Measurements from ENCODE around the gene NEUROD2.

NEUROD2 gene

DNA sequence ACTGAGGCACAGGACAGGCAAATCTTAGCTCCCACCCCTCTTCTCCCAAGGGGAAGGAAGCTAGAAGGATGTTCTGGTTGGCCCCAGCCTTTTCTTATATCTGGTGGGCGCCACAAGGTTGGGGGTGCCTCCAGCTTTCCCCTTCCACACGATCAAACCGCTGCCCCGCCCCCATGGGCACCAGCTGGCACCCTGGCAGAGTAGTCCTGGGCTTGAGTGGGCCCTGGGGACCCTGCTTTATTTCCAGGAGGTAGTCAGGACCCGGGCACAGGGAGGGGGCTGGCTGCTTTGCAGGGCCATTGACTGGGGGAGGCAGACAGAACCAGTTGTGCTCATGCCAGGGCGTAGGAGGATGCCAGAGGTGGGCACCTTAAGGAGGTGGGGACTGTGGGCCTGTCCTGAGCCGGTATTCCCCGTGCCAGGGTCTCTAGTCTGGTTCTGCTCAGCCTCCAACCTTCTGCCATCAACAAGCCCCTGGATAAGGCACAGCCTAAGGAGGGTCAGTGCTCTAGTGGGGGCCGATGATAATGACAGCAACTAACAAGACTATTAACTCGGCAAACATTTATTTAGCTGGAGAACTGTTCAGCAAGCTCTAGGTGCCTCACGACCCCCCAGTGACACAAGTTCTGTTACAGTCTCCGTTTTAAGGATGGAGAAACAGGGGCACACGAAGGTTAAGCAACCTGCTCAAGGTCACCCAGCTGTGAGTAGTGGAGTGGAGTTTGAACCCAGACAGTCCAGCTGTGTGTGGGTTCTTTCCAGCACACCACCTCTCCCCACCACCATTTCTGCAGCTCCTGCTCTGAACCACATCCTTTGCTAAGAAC, 11.5 kb upstream of the NEUROD2 start:
- DNase-seq (ENCODE audit: low read depth in 2 of 2): no peak

DNA sequence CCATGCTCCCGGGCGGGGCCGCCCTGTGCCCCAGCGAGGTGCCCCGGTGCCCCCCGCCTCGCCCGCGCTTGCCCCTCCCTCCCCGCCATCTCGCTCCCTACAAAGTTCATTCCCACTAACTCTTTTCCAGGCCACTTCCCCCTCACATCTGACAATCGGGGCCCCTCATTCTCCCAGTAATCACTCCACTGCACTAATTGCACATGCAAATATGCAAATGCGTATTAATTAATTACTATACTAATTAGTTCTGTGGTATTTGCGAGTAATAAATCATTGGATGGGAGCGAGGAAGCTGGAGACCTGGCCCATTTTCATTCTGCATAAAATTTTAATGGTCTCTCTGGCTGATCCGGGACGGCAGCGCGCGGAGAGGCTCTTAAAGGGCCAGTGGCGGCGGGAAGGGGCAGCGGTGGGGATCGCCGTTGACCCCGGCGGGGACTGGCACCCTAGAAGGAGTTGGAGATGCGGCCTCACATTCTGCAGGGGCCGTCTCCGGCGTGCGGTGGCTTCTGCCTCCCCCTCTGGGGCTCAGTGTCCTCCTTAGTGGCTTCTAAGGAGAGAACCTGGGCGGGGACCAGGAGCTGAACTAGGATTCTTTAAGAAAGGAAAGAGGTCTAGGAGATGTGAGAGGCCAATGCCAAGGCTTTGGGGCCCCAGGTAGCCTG, 10.7 kb upstream of the NEUROD2 start:
- no peak for DNase-seq (ENCODE audit: low read depth in 2 of 2)

DNA sequence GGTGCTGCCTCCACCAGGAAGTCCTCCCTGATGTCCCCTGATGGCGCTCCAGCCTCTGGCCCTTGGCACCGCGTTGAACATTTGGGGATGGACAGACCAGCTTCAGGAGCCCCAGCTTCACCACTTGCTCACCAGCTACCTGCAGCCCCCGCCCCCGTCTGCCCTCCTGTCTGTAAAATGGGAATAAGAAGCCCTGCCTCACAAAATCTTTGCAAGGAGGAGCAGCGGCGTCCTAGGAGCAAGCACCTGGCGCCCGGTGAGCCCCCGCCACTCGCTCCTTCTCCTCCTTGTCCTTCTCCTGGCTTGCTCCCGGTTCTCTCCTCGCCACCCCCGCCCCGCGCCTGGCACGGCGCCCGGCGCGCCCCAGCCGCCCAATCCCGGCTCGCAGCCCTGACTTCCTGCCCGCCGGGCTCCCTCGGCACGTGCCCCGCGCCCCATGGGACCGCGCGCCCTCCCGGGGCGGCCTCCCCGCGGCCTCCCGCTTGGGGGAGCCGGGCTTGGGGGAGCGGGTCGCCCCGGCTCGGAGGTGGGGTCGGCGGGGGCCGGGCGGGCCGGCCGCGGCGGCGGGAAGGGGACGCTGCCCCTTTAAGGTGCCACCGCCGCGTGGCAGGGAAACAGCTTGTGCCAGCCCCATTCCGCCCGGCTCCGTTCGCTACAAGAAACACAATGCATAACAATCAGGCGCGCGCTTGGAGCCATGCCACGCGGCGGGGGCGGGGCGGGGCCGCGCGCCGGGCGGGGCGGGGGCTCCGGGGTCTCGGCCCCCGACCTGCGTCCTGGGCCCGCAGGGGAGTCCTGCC, 9.9 kb upstream of the NEUROD2 start:
- no peak for DNase-seq (ENCODE audit: low read depth in 2 of 2)

DNA sequence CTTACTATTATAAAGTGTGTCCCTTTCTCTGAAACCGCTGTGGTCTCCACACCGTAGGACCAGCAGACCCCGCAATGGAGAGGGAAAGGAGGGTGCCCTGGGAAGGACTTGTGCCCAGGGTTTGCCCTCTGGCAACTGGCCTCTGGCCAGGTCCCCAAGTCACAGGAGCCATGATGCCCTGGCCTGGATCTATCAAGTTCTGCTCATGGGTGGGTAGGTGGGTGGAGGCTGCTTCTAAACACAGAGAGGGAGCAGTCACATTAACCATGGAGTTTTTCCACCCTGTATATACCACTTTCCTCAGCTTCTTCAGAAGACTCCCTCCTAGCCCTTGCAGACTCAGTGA, 9.4 kb upstream of the NEUROD2 start:
- no peak for DNase-seq (ENCODE audit: low read depth in 2 of 2)

DNA sequence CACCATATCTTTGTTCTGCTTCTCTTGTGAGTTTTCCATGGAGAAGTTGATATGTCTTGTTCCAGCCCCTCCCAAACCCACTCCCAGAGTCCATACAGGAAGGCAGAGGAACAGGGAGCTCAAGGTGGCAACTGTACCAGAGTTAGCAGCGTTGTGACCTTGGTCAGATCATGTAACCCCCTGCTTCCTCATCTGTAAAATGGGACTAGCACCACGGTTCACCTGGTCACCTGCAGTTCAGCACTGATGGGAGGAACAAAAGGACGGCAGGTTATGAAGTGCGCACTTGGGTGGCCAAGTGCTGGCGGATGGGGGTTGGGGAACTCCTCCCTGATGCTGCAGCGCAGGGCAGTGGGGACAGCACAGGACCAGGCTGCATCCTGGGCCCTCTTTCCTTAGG, 7.7 kb upstream of the NEUROD2 start:
- DNase-seq (ENCODE audit: low read depth in 2 of 2): no peak

GRCh38 chr17:39614545-39615157, 6.9 kb upstream of the NEUROD2 start:
- no peak for DNase-seq (ENCODE audit: low read depth in 2 of 2)

DNA sequence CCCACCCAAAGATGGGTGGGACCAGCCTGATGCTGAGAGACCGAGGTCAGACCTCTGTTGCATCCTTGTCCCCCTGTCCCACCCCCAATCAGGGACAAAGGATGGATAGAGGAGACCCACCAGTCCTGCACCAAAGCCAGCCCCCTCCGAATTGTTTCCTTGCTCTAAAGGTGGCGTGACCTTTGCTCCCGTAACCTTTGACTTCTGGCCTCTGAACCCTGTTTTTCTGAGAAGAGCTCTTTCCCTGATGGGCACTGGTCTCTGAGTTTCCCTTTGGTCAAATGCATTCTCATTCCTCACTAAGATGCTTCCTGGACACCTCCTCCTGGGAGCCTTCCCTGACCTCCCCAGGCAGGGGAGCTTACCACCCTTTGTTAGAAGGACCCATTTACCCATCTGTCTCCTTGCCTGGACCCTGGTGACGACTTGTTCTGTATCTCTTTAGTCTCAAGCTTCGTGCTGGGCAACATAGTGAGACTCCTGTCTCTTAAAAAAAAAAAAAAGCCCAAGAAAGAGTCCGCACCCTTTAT, 5.3 kb upstream of the NEUROD2 start:
- DNase-seq (ENCODE audit: low read depth in 2 of 2): no peak

DNA sequence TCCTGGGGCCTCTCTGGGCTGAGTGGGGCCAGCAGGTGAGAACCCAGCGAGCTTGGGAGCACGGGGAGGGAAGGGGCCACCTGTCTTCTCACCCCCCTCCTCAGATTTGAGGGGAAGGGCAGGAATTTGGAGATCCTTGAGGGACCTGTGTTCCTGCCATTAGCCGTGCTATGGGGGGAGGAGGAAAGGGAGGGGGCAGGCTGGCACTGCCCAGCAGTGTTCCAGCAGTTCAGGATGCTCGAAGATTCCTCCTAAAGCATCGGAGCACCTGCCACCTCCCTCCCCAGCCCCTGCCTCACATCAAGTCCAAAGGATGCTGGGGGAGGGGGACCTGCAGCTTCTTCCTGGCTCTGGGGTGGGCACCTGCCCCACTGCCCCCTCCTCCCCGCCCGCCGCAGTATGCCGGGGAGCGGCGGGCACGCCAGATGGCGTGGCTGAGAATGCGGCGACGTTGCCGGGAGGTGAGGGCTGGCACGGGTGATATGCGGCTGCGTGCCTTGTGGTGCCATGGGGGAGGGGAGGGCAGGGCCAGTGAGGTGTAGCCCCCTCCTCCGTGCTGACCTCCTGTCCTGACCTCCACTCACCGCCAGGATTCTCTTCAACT, 4.7 kb upstream of the NEUROD2 start:
- no peak for DNase-seq (ENCODE audit: low read depth in 2 of 2)

DNA sequence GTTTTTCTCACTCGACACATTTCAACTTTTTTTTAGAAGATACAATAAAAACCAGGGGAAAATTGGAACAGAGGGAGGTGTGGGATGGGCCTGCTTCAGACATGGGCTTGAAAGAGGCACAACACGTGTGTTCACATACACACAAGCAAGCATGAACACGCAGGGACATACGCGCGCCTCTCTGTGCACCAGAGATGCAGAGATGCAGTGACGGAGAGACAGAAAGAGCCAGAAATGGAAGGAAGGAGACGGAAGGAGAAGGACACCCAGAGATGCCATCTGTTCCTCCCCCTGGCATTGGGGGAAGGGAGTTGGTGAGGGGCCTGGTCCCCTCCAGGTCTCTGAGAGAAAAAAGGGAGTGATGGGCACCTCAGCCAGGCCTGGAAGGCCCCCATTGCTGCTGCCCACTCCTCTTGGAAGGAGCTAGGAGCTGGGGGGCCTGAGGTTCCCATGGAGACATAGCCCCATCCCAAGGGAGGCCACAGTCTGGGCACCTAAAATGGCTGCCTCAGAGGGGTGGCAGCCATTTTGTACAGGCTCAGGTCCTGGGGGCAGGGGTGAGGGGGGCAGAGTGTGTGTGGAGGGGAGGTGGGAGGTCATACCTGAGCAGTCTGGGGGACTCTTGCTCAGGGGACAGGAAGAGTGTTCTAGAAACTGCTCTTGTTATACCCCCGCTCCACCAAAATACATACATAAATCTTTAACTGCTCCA, 3.8 kb upstream of the NEUROD2 start:
- DNase-seq (ENCODE audit: low read depth in 2 of 2): no peak

- DNase-seq (ENCODE audit: low read depth in 2 of 2): no peak
These were observed 1.8 kb upstream of the NEUROD2 start for GRCh38 chr17:39609416-39610025.

GRCh38 chr17:39608142-39608981, 642 bp upstream of the NEUROD2 start:
- DNase-seq (ENCODE audit: low read depth in 2 of 2): no peak

GRCh38 chr17:39607057-39607850, 466 bp downstream of the NEUROD2 start:
- DNase-seq (ENCODE audit: low read depth in 2 of 2): no peak

GRCh38 chr17:39606434-39607056, 1.2 kb downstream of the NEUROD2 start:
- DNase-seq (ENCODE audit: low read depth in 2 of 2): no peak

- DNase-seq (ENCODE audit: low read depth in 2 of 2): no peak
These were observed 2.0 kb downstream of the NEUROD2 start for GRCh38 chr17:39605492-39606433.

DNA sequence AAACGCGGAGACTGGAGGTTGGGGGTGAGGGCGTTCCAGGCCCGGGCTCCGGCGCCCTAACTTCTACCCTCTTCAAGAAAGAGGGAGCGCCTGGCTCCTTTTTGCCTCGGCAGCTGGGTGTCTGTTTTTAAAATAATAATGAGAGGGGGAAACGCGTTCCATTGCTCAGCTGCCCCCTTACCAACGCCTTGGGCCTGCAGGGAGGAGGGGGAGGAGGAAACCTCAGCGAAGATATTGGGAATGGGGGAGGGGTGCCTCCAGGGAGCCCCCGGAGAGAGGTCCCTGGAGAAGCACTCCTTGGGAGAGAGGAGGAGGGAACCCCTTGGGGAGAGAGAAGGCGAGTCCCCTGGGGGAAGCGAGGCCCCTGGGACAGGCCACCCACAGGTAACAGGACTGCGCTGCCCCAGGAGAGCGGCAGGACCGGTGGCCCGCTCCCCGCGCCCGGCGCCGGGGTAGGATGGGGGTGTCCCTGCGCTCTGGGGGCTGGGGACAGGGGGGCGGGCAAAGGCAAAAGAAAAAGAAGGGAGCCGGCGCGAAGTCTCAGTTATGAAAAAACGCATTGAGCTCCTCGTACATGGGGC, 2.7 kb downstream of the NEUROD2 start:
- no peak for DNase-seq (ENCODE audit: low read depth in 2 of 2)

- no peak for DNase-seq (ENCODE audit: low read depth in 2 of 2)
These were observed 4.3 kb downstream of the NEUROD2 start for GRCh38 chr17:39603304-39604016.

Data from stimulated activated CD8-positive, alpha-beta memory T cell treated with anti-CD3 and anti-CD28 coated beads, Interleukin-15, amount 100 ng/mL, for 48 hours (primary cell).